B cell (primary cell): Measurements from ENCODE around the gene SUMO2. TPM values are rescaled to one million over a fixed set of nuclear protein-coding genes. Genes with fewer than 3 reads are reported as not detected.

Experiments
- ATAC-seq: fragments of 200-7000 bp; cut with Tn5 transposase; one replicate; pipeline ENCODE4 v1.10.0; 2021; ENCODE audit warnings: low read depth, mild to moderate bottlenecking, moderate number of reproducible peaks, moderate library complexity
- CTCF ChIA-PET: fragments of 350-600 bp; sonication (Branson Sonifier 250); formaldehyde crosslinking; loops from one replicate; lab custom pipeline; 2021; ENCODE audit warnings: antibody characterized with exemption, inconsistent platforms; lab: Charles Lee
- POLR2A ChIA-PET: fragments of 350-600 bp; sonication (Branson Sonifier 250); formaldehyde crosslinking; loops from one replicate; lab custom pipeline; 2021; ENCODE audit warnings: antibody characterized with exemption; lab: Charles Lee
- DNase-seq: peaks from one replicate; pipeline ENCODE4 v3.0.0; 2013
- H2AFZ ChIP-seq: 2 replicates; pipeline ENCODE4 v1.6.1; 2012; ENCODE audit warnings: mild to moderate bottlenecking, low read depth, low read length; ENCODE audit not compliant: insufficient read depth, poor library complexity, severe bottlenecking
- H3K27ac ChIP-seq, 2 donors: 1 replicate in 1 of 2; 2 replicates in 1 of 2; pipeline ENCODE4 v1.5.1; 2012 to 2013; ENCODE audit warnings: low read length in 2 of 2, mild to moderate bottlenecking in 2 of 2, moderate library complexity in 1 of 2
- H3K27me3 ChIP-seq, 4 experiments: fragments of 200-600 bp in 1 of 4; sonication (generic) in 1 of 4; replicated peaks in 1 of 4; 1 replicate in 2 of 4; 2 replicates in 2 of 4; pipeline versions ENCODE4 v1.6.1 to v1.7.0; 2013 to 2016; ENCODE audit warnings: low read length in 3 of 4, mild to moderate bottlenecking in 2 of 4, mixed read lengths in 1 of 4, moderate library complexity in 1 of 4; ENCODE audit not compliant: insufficient read depth in 4 of 4, control insufficient read depth in 3 of 4; ENCODE audit errors: control extremely low read depth in 1 of 4
- H3K36me3 ChIP-seq, 2 experiments: replicated peaks in 1 of 2; 1 replicate in 1 of 2; 2 replicates in 1 of 2; pipeline versions ENCODE4 v1.6.1 to v1.7.1; 2013; ENCODE audit warnings: low read length in 1 of 2; ENCODE audit not compliant: insufficient read depth in 2 of 2, control insufficient read depth in 1 of 2; ENCODE audit errors: control extremely low read depth in 1 of 2, extremely low read depth in 1 of 2
- H3K4me1 ChIP-seq, 2 donors: fragments of 200-600 bp in 1 of 2; sonication (generic) in 1 of 2; 1 replicate in 1 of 2; 2 replicates in 1 of 2; pipeline versions ENCODE4 v1.5.1 to v1.6.1; 2013 to 2017; ENCODE audit warnings: low read length in 2 of 2; ENCODE audit not compliant: control insufficient read depth in 2 of 2, insufficient read depth in 2 of 2
- H3K4me2 ChIP-seq: replicated peaks from 2 replicates; pipeline ENCODE3; 2012; ENCODE audit warnings: mild to moderate bottlenecking, low read depth, low read length; ENCODE audit not compliant: poor library complexity, severe bottlenecking
- H3K4me3 ChIP-seq, 5 experiments: fragments of 200-600 bp in 1 of 5; sonication (generic) in 1 of 5; 1 replicate in 3 of 5; 2 replicates in 2 of 5; pipeline versions ENCODE4 v1.5.1 to v1.7.0; 2011 to 2016; ENCODE audit warnings: low read length in 4 of 5, mild to moderate bottlenecking in 4 of 5, low read depth in 2 of 5, control low read depth in 1 of 5, moderate library complexity in 1 of 5; ENCODE audit not compliant: insufficient read depth in 1 of 5; ENCODE audit errors: control extremely low read depth in 1 of 5, extremely low read depth in 1 of 5
- H3K79me2 ChIP-seq: fragments of 200-600 bp; sonication (generic); one replicate; pipeline ENCODE4 v1.6.0; 2016; ENCODE audit warnings: low read length; ENCODE audit not compliant: control insufficient read depth, insufficient read depth
- H3K9ac ChIP-seq: fragments of 200-600 bp; sonication (generic); 2 replicates; pipeline ENCODE4 v1.6.1; 2017; ENCODE audit warnings: mild to moderate bottlenecking, low read length, moderate library complexity
- H3K9me3 ChIP-seq, 3 donors: one replicate each; pipeline versions ENCODE4 v1.6.1 to v1.7.1; 2013; ENCODE audit warnings: low read length in 2 of 3; ENCODE audit not compliant: control insufficient read depth in 2 of 3, insufficient read depth in 1 of 3; ENCODE audit errors: control extremely low read depth in 1 of 3
- H4K20me1 ChIP-seq: 2 replicates; pipeline ENCODE4 v1.6.0; 2012; ENCODE audit warnings: mild to moderate bottlenecking, low read length; ENCODE audit not compliant: insufficient read depth, control insufficient read depth, poor library complexity, severe bottlenecking
- H3K27ac Mint-ChIP-seq: one replicate; pipeline ENCODE4 v1.8.0; 2021; ENCODE audit warnings: mixed read lengths
- H3K27me3 Mint-ChIP-seq: one replicate; pipeline ENCODE4 v1.8.0; 2021; ENCODE audit warnings: mixed read lengths
- H3K4me1 Mint-ChIP-seq: one replicate; pipeline ENCODE4 v1.8.0; 2021; ENCODE audit warnings: mixed read lengths
- H3K4me3 Mint-ChIP-seq: one replicate; pipeline ENCODE4 v1.8.0; 2021; ENCODE audit warnings: mixed read lengths
- H3K9me3 Mint-ChIP-seq: one replicate; pipeline ENCODE4 v1.8.0; 2022; ENCODE audit warnings: mixed read lengths; ENCODE audit not compliant: insufficient read depth
- EZH2 ChIP-seq: IDR thresholded peaks from 2 replicates; pipeline ENCODE4 v1.6.1; 2012; ENCODE audit warnings: borderline replicate concordance, low read depth, mild to moderate bottlenecking, moderate library complexity, low read length; ENCODE audit not compliant: insufficient read depth, poor library complexity, severe bottlenecking
- WGBS: methylation state at CpG from one replicate; pipeline ENCODE4 v1.1.5; 2013; ENCODE audit warnings: missing lambda C conversion rate; ENCODE audit not compliant: insufficient coverage; 5-methylcytosine and 5-hydroxymethylcytosine counted together
- intact Hi-C: fragments of 100-400 bp; cut with micrococcal nuclease; formaldehyde crosslinking; loops from one replicate; pipeline ENCODE4 v1.10.0; 2022
- polyA plus RNA-seq: library from polyadenylated mRNA; depleted of rRNA; stranded (reverse); fragments of >200 nt; gene quantifications from 2 replicates; pipeline ENCODE4 v1.2.3, GENCODE V29; 2012
- total RNA-seq, 2 donors: library from RNA; stranded (reverse); fragments of 120-200 nt in 1 of 2; gene quantifications; 1 replicate in 1 of 2; 2 replicates in 1 of 2; pipeline versions ENCODE4 v1.2.3 to v1.2.4, GENCODE V29; 2013 to 2022
- TF ChIP-seq, protein P1 (sequence below): fragments of 200-600 bp; IDR thresholded peaks from one replicate; pipeline ENCODE4 v1.8.0; 2022; ENCODE audit warnings: antibody characterized with exemption, mild to moderate bottlenecking

The SUMO2 gene
- total and polyA plus RNA-seq, 2 donors (not counting 1 experiment from before 2014, with no cell fraction given) = 35.1 to 229 TPM

DNA sequence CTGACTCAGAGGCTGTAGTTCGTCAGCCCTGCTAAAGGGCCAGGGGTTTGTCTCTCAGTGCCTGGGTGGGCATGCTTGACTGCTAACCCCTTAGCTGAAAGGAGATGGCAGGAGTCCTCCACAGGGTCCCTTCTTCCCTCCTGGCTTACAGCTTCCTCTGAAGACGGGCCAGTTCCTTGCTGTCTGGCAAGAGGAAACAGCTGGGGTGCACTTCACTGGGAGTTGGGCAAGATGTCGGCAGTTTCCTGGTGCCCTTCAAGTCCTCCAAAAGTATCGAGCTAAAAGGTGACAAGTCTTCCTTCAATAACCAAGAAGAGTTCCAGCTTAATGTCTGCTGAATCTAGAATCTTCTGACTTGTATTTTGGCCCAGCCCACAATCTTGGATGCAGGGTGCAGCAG is 46.1 kb upstream of the SUMO2 start:
- ATAC-seq = no peak
- Mint-ChIP-seq H3K4me1 (no peaks in the 10 kb centered on the region), H3K27ac (no peak overlapping the region), H3K9me3 (no peaks in the 10 kb centered on the region), H3K4me3 (no peak overlapping the region), H3K27me3 (no peaks in the 10 kb centered on the region)
- H2AFZ ChIP-seq = no peak overlapping the region
- no peaks in the 10 kb centered on the region for H3K4me1 ChIP-seq
- no peaks in the 10 kb centered on the region for H4K20me1 ChIP-seq
- intact Hi-C loops = no loop called here
- H3K27me3 ChIP-seq = no peaks in the 10 kb centered on the region
- no peak overlapping the region for H3K9ac ChIP-seq
- TF ChIP-seq EZH2 = no peak
- TF ChIP-seq, protein P1, sequence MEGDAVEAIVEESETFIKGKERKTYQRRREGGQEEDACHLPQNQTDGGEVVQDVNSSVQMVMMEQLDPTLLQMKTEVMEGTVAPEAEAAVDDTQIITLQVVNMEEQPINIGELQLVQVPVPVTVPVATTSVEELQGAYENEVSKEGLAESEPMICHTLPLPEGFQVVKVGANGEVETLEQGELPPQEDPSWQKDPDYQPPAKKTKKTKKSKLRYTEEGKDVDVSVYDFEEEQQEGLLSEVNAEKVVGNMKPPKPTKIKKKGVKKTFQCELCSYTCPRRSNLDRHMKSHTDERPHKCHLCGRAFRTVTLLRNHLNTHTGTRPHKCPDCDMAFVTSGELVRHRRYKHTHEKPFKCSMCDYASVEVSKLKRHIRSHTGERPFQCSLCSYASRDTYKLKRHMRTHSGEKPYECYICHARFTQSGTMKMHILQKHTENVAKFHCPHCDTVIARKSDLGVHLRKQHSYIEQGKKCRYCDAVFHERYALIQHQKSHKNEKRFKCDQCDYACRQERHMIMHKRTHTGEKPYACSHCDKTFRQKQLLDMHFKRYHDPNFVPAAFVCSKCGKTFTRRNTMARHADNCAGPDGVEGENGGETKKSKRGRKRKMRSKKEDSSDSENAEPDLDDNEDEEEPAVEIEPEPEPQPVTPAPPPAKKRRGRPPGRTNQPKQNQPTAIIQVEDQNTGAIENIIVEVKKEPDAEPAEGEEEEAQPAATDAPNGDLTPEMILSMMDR = no peak
- CTCF ChIA-PET = interaction anchor here (3.9 kb wide), 2 partner anchors 11 to 115 kb away, joined by 14 to 22 read pairs; no protein-coding TSS in a partner anchor
- 83% methylated on average over 3 of the region's 4 CpGs for WGBS
- no peaks in the 10 kb centered on the region for H3K9me3 ChIP-seq
- H3K4me3 ChIP-seq = no peak overlapping the region
- H3K4me2 ChIP-seq = no peak overlapping the region
- H3K27ac ChIP-seq = no peak overlapping the region
- peaks cover 2% of the 10 kb centered on the region for H3K79me2 ChIP-seq
- peaks cover 6 to 72% of the 10 kb centered on the region in 2 experiments for H3K36me3 ChIP-seq
- DNase-seq = no peak
- POLR2A ChIA-PET = no interaction called here

GRCh38 chr17:75228305-75228704 is 45.5 kb upstream of the SUMO2 start:
- Histone ChIP-seq H4K20me1 (no peaks in the 10 kb centered on the region), H3K27ac (no peak overlapping the region), H3K9me3 (no peaks in the 10 kb centered on the region), H3K4me3 (no peak overlapping the region), H3K79me2 (peaks cover 2% of the 10 kb centered on the region), H3K4me2 (no peak overlapping the region), H3K27me3 (no peaks in the 10 kb centered on the region), H3K9ac (no peak overlapping the region), H2AFZ (no peak overlapping the region), H3K36me3 (peaks cover 6 to 74% of the 10 kb centered on the region in 2 experiments), H3K4me1 (no peaks in the 10 kb centered on the region)
- H3K27me3 Mint-ChIP-seq = no peaks in the 10 kb centered on the region
- TF ChIP-seq EZH2 = no peak
- no peaks in the 10 kb centered on the region for H3K9me3 Mint-ChIP-seq
- no peak for DNase-seq
- CTCF ChIA-PET = interaction anchor here (3.9 kb wide), 2 partner anchors 11 to 115 kb away, joined by 14 to 22 read pairs; no protein-coding TSS in a partner anchor
- POLR2A ChIA-PET = no interaction called here
- 90% methylated on average over 1 of the region's 2 CpGs for WGBS
- H3K4me3 Mint-ChIP-seq = no peak overlapping the region
- intact Hi-C loops = no loop called here
- no peak for ATAC-seq
- H3K27ac Mint-ChIP-seq = peak overlapping the region; percentile 53
- H3K4me1 Mint-ChIP-seq = no peaks in the 10 kb centered on the region
